NCI-H1048 (cell line): ENCODE measurements around the gene PLXNA4.

Experiments used
- DNase-seq: peaks from one replicate; lab custom pipeline; 2025; lab: John Stamatoyannopoulos, UW

Gene PLXNA4

GRCh38 chr7:132438926-132439325 is 137.3 kb downstream of the PLXNA4 start:
- DNase-seq = no peak

GRCh38 chr7:132437730-132438129 is 138.5 kb downstream of the PLXNA4 start:
- DNase-seq = no peak

DNA sequence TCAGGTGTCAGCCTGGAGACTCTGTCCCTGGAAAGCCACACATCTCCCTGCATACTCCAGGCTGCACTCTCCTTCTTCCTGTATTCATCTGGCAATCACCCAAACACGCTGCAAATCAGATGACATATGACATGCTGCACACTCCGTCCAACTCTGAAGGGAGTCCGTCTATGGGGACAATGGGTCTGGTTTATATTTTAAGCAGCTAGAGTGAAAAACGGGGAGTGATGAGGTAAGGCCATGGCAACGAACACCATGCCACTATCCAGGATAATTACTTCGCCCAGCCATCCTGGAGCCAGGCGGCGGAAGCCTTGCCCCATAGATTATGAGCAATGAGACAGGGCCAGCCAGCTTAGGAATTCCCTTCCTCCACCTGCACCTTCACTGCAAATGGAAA is 140.1 kb downstream of the PLXNA4 start:
- no peak for DNase-seq

GRCh38 chr7:132435016-132435990 is 141.0 kb downstream of the PLXNA4 start:
- no peak for DNase-seq

DNA sequence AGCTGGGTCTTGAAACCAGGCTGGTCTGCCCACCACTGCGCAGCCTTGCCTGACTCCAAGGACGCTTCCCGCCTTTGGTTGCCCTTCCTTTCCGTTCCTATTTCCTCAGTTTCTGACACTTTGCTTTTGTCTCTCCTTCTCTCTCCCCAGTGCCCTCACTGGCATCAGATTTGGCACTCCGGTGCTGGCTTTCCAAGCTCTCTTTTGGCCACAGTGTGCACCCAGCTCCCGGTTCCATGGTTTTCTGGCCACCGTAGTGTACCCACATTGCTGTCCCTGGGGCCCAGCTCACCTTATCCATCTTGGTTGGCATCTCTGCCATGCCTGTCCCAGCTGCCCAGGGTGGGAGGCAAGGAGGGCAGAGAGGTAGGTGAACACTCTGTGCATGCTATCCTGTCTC is 142.2 kb downstream of the PLXNA4 start:
- DNase-seq = no peak

GRCh38 chr7:132433301-132433700 is 143.0 kb downstream of the PLXNA4 start:
- no peak for DNase-seq

DNA sequence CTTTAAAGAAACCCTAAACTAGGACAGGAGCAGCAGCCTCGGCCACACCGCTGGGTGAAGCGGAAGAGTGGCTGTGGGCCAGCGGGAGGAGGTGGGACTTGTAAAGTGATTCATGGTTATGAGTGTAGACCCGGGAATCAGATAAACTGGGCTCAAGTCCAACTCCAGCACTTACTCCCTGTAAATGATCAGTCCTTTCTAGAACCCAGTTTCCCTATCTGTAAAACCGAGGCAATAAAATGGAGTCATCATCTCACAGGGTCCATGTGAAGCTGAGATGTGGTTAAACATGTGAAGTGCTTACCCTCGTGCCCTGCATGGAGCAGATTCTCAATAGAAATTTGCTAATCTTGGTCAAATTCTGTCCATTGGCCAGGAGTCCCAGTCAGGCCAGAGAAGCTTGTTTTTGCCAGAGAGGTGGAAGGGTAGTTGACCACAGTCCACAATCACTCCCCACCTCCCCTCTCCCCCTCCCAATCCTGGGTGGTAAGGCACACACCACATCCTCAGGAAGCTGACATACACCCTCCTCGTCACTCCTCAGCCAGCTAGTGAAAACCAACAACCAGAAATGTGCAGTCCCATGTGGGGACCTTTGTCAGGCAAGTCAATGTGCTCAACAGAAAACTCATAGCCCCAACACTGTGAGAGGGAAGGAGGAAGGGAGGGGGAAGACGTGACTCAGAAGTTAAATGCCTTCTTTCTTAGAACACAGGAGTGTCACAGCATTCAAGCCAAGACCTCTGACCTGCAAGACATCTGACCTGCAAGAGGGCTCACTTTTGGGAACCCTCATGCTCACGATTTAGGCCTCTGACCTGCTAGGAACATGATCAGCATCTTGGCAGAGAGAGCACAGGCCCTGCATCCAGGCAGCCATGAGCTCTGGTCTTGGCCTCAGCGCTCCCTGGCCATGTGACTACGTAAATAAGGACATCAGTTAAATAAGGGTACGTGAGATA is 145.1 kb downstream of the PLXNA4 start:
- no peak for DNase-seq

DNA sequence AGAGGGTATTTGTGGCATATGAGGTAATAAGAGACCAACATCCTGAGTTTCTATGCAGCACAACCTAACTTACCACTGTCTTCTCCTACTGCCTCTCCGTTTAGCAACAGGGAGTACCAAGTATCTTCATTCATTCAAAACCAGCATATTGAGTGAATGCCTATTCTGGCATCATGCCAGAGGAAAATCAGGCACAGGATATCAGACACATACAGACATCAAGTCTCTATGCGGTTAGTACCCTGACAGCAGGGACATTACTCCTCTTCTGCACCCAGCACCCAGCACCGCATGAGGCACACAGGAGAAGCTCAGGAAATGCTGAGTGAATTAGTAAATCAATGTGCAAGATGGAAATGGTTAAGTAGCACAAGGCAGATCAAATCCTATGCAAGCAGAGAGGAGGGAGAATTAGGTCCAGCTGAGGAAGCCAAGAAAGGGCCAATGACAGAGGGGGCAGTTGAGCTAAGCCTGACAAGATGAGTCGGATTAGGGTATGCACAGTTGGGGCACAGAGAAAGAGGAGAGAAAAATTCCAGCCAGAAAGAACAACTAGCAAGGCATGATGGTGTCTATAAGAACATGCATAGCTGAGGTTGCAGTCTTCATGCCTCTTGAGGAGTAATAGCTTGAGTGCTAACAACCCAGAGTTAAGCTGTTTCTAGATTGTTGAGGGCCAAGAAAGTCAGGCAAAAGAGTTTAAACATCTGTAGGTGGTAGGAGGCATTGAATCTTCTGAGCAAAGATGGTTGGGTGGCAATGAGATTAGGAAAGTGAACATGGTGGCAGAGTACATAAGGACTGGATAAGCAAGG is 146.0 kb downstream of the PLXNA4 start:
- no peak for DNase-seq

DNA sequence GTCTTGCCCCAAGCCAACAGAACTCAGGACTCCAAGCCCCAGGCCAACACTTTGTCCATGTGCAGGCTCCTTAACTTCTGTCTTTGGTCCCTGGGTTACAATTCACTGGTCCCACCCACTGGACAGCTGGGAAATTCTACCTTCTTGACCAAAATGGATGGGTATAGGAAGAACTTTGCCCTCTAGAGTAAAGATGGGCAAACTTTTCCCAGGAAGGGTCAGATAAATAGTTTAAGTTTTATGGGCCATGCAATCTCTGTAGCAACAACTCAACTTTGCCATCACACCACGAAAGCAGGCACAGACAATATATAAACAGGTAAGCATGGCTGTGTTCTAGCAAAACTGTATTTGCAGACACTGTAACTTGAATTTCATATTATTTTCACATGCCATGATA is 147.1 kb downstream of the PLXNA4 start:
- DNase-seq = no peak

- no peak for DNase-seq
Observed at GRCh38 chr7:132428247-132428919, 147.9 kb downstream of the PLXNA4 start.

GRCh38 chr7:132425942-132426341 is 150.3 kb downstream of the PLXNA4 start:
- DNase-seq = no peak

- no peak for DNase-seq
Observed at GRCh38 chr7:132424821-132425724, 151.2 kb downstream of the PLXNA4 start.

DNA sequence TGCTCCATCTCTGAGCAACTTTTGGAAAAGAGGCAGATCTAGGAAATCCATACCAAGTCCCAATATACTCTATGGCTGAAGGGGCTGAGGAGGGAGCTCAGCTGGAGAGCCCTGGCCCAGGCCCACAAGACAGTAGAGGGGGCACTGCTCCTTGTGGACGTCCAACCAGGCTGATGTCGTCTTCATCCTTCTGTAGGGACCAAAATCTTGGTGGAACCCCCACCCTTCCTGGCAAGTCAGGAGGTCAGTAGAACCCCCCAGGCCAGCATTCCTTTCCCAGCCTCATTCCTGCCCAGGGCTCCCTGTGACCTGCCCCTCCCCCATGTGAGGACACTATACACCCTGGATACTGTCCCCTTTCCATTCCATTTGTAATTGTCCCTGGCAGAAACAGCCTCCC is 152.0 kb downstream of the PLXNA4 start:
- DNase-seq = no peak

GRCh38 chr7:132423594-132424200 is 152.6 kb downstream of the PLXNA4 start:
- DNase-seq = no peak

GRCh38 chr7:132422502-132423111 is 153.7 kb downstream of the PLXNA4 start:
- no peak for DNase-seq

DNA sequence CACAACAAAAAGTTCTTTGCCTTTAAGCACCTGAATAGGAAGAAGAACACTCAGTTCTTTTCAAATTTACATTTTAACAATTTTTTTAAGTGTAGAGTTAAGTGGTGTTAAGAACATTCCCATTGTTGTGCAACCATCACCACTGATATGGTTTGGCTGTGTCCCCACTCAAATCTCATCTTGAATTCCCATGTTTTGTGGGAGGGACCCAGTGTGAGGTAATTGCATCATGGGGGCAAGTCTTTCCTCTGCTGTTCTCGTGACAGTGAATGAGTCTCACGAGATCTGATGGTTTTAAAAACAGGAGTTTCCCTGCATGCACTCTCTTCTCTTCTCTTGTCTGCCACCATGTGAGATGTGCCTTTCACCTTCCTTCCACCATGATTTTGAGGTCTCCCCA is 155.7 kb downstream of the PLXNA4 start:
- DNase-seq = no peak

GRCh38 chr7:132419542-132419941 is 156.7 kb downstream of the PLXNA4 start:
- DNase-seq = no peak

- DNase-seq = no peak
Observed at GRCh38 chr7:132418840-132419239, 157.4 kb downstream of the PLXNA4 start.
